ENCODE results near the gene SLA2.
"Not testable (repeated sequence)": the region's sequence is repeated elsewhere in the genome, so short reads cannot be mapped to it uniquely, and the experiment has no call there.

The SLA2 gene

GRCh38 chr20:36573798-36574365 lies 72.1 kb downstream of the SLA2 start:
- peak; percentile 64 for DNase-seq

GRCh38 chr20:36573103-36573797 lies 72.7 kb downstream of the SLA2 start, which contains the start of gene TGIF2:
TGIF2 (plus strand) TSS chr20:36573597; CDS start chr20:36578775, 5,178 bp downstream.
- DNase-seq, result peak; percentile 89

GRCh38 chr20:36572701-36573102 lies 73.3 kb downstream of the SLA2 start:
- peak; percentile 77 for DNase-seq

GRCh38 chr20:36571564-36572504 lies 74.2 kb downstream of the SLA2 start:
- DNase-seq, result peak; percentile 56

- DNase-seq, result peak; percentile 33
Observed at GRCh38 chr20:36569847-36570429, 76.1 kb downstream of the SLA2 start.

GRCh38 chr20:36565520-36565919 lies 80.5 kb downstream of the SLA2 start:
- DNase-seq, result no peak

- DNase-seq, result not testable (repeated sequence)
Observed at GRCh38 chr20:36564726-36565121, 81.3 kb downstream of the SLA2 start.

GRCh38 chr20:36564078-36564725 lies 81.8 kb downstream of the SLA2 start:
- DNase-seq, result not testable (repeated sequence)

- DNase-seq, result no peak
Observed at GRCh38 chr20:36563374-36563773, 82.6 kb downstream of the SLA2 start.

- no peak for DNase-seq
Observed at GRCh38 chr20:36562724-36563123, 83.3 kb downstream of the SLA2 start.
